Kidney (tissue), 14 donors: ENCODE results near the gene SERPINE2. TPM values are rescaled to one million over a fixed set of nuclear protein-coding genes. Genes with fewer than 3 reads are reported as not detected.

Experiments
- DNase-seq, 5 donors: peaks; one replicate each; pipeline ENCODE4 v3.0.0-alpha.2; 2013 to 2020
- FAIRE-seq: peaks from 2 replicates; lab custom pipeline; 2012; peaks lifted over from hg19 to GRCh38; lab: Jason Lieb, UNC
- H3K27ac ChIP-seq, 2 donors: one replicate each; pipeline ENCODE4 v1.7.0; 2013; ENCODE audit warnings: low read depth in 2 of 2, low read length in 2 of 2, inconsistent platforms in 1 of 2
- H3K27me3 ChIP-seq: one replicate; pipeline ENCODE4 v1.7.1; 2013; ENCODE audit warnings: low read length, inconsistent platforms; ENCODE audit not compliant: control insufficient read depth, insufficient read depth
- H3K36me3 ChIP-seq, 3 donors: one replicate each; pipeline versions ENCODE4 v1.7.0 to v1.7.1; 2013; ENCODE audit warnings: low read length in 3 of 3, control low read depth in 1 of 3, inconsistent platforms in 1 of 3; ENCODE audit not compliant: insufficient read depth in 3 of 3, control insufficient read depth in 2 of 3
- H3K4me1 ChIP-seq, 3 donors: one replicate each; pipeline versions ENCODE4 v1.7.0 to v1.7.1; 2013; ENCODE audit warnings: low read length in 3 of 3, inconsistent platforms in 1 of 3, low read depth in 1 of 3; ENCODE audit not compliant: control insufficient read depth in 2 of 3, insufficient read depth in 2 of 3
- H3K4me3 ChIP-seq, 3 donors: one replicate each; pipeline versions ENCODE4 v1.7.0 to v1.8.1; 2013; ENCODE audit warnings: low read length in 3 of 3, control low read depth in 1 of 3, inconsistent platforms in 1 of 3
- H3K9ac ChIP-seq, 3 donors: one replicate each; pipeline versions ENCODE4 v1.7.0 to v1.7.1; 2013; ENCODE audit warnings: low read length in 3 of 3, control low read depth in 1 of 3, inconsistent platforms in 1 of 3
- H3K9me3 ChIP-seq, 3 donors: one replicate each; pipeline versions ENCODE4 v1.7.0 to v1.7.1; 2013; ENCODE audit warnings: low read length in 3 of 3, control low read depth in 1 of 3, inconsistent platforms in 1 of 3; ENCODE audit not compliant: control insufficient read depth in 2 of 3, insufficient read depth in 1 of 3
- CTCF ChIP-seq: IDR thresholded peaks from 3 replicates; pipeline ENCODE4 v1.5.1; 2012; ENCODE audit warnings: mild to moderate bottlenecking, moderate library complexity, borderline replicate concordance; ENCODE audit not compliant: insufficient read depth; ENCODE audit errors: extremely low read depth
- intact Hi-C: fragments of 100-400 bp; cut with DNase I; formaldehyde crosslinking; loops from one replicate; pipeline ENCODE4 v1.11.1; 2022
- polyA plus RNA-seq: library from polyadenylated mRNA; stranded (reverse); fragments of 350-450 nt; fragmentation: Illumina TruSeq; extraction: RNeasy Lipid Tissue Mini Kit (QIAGEN cat#74804); gene quantifications from one replicate; pipeline ENCODE4 v1.2.3, GENCODE V29; 2014; ENCODE audit warnings: low read depth, low replicate concordance; ENCODE audit not compliant: insufficient read depth
- total RNA-seq: library from RNA; stranded (reverse); fragmentation: NEBNext Ultra II Directional; extraction: Animal tissue kit (Norgen Biotek cat#: 25700); gene quantifications from one replicate; pipeline ENCODE4 v1.2.1, GENCODE V29; 2021
- donor health status: control.
- donor health status: control.
- donor health status: control.
- donor health status: control.
- donor health status: control.
- donor health status: DM: yes; HTN: yes; CAD: no.
- donor health status: Normal renal cell carcinoma (clear cell type).

The SERPINE2 gene
- total and polyA plus RNA-seq, 2 donors from 2014 or later = 27.3 to 29.2 TPM

- no peak overlapping the region for H3K27ac ChIP-seq
- FAIRE-seq (no peak), DNase-seq (no peak)
- no peak overlapping the region for H3K4me3 ChIP-seq
- H3K27me3 ChIP-seq = no peaks in the 10 kb centered on the region
- TF ChIP-seq CTCF = no peak
- no peaks in the 10 kb centered on the region for H3K9me3 ChIP-seq
- peaks cover 0 to 19% (median 6%) of the 10 kb centered on the region in 3 donors for H3K4me1 ChIP-seq
- no peaks in the 10 kb centered on the region for H3K36me3 ChIP-seq
- intact Hi-C loops = no loop called here
- H3K9ac ChIP-seq = no peak overlapping the region
Measured at GRCh38 chr2:223935459-223936125, 103.5 kb downstream of the SERPINE2 start.

- no peaks in the 10 kb centered on the region for H3K36me3 ChIP-seq
- FAIRE-seq = no peak
- no peaks in the 10 kb centered on the region for H3K9me3 ChIP-seq
- no peak overlapping the region for H3K4me3 ChIP-seq
- TF ChIP-seq CTCF = no peak
- H3K27ac ChIP-seq = no peak overlapping the region
- H3K9ac ChIP-seq = no peak overlapping the region
- intact Hi-C loops = no loop called here
- H3K27me3 ChIP-seq = no peaks in the 10 kb centered on the region
- DNase-seq = no peak
- H3K4me1 ChIP-seq = peaks cover 0 to 19% (median 12%) of the 10 kb centered on the region in 3 donors
Measured at GRCh38 chr2:223934870-223935269, 104.2 kb downstream of the SERPINE2 start.

GRCh38 chr2:223932816-223933800 lies 106.0 kb downstream of the SERPINE2 start:
- TF ChIP-seq CTCF = no peak
- Histone ChIP-seq H3K9me3 (no peaks in the 10 kb centered on the region), H3K27me3 (no peaks in the 10 kb centered on the region), H3K36me3 (no peaks in the 10 kb centered on the region), H3K4me3 (no peak overlapping the region), H3K27ac (no peak overlapping the region), H3K9ac (no peak overlapping the region), H3K4me1 (peaks cover 0 to 19% (median 15%) of the 10 kb centered on the region in 3 donors)
- FAIRE-seq (no peak), DNase-seq (no peak)
- intact Hi-C loops = no loop called here
